GM19240 (cell line): ENCODE measurements around the gene GLIS1.

Experiments used
- DNase-seq: peaks from one replicate; pipeline ENCODE4 v3.0.0; 2011; ENCODE audit warnings: low spot score; ENCODE audit not compliant: insufficient read length

GLIS1 gene

DNA sequence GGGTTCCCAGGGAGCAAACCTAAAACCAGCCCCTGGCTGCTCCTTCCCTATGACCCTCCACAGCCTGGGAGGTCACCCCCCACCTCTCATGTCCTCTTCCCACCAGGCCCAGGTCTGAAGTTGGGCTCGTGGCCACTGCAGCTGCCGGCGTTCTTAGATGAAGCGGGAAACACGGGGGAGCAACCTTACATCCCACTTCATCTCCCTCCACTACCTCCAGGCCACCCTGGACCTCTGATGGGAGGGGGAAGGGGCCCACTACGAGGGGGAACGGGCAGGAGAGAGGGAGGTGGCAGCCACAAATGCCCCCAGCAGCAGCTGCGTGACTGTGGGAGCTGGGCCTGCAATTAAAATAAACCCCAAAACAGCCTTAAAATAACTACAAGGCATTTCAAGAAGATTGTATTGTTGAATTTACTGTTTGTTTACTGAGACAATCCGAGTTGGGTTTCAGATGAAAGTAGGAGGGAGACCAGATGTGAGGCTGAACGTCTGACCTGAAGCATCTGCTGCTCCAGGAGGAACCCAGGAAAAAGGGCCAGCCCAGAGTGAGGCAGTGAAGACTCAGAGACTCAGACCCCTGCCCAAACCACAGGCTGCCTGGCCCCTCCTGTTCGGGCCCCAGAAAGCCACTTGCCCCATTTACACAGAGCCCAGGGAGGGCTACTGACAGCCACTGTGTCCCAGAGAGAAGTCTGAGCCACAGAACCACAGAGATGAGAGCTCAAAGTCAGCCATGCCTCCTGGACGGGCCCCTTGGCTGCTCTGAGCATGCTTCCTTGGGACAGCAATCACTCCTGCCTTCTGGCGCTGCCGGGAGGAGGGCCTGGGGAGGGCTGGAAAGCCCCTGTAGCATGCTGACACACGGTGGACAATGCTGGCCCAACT lies 59.8 kb downstream of the GLIS1 start:
- no peak for DNase-seq

DNA sequence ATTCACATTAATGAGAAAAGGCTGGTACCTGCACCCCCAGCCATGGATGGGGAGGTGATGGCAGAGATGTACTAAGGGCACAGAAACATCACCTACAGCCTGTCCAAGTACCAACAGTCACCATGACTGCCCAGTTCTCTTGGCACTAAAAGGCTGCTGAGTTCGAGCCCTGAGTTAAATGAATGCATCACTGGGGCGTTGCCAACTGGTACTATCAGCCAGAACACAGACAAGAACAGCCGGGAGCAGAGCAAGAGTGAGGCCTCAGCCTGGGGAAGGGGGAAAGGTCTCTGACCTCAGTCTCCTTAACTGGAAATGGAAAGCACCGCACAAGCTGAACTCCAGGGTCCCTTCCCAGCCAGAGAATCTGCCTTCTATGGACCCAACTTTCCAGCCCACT lies 60.5 kb downstream of the GLIS1 start:
- DNase-seq, result no peak

DNA sequence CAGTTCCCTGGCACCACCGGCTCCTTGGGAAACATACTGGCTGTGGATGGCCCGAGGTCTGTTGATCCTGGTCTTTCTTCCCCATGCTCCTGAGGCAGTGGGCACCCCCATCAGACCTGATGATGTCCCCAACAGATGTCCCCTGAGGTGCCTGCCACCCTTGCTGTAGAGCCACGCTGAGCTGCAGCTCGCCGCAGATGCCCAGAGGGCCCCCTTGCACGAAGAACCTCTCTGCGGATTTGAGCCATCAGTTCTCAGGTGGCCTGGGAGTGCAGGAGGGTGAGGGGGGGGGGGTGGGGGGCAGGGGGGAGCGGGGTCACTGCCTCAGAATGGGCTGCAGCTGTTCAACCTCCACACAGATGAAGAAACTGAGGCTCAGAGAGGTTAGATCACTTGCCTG lies 60.9 kb downstream of the GLIS1 start:
- no peak for DNase-seq

DNA sequence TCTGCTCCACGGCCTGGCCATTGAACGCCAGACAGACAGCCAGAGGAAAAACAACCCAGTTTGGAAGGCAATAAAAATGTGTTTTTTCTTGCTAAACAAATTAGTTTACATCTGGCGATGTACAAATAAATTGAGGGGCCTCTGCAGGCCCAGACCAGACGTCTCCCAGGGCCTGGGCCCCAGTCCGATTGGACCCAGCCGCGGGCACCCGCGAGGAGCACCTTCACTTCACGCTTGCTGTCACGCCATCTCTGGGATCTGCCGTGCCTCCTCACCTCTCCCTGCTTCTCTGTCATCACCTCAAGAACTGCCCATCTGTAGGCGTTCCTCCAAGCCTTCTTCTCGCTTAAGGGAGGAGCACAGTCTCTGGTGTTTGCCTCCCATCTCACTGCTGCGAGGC lies 61.5 kb downstream of the GLIS1 start:
- no peak for DNase-seq

DNA sequence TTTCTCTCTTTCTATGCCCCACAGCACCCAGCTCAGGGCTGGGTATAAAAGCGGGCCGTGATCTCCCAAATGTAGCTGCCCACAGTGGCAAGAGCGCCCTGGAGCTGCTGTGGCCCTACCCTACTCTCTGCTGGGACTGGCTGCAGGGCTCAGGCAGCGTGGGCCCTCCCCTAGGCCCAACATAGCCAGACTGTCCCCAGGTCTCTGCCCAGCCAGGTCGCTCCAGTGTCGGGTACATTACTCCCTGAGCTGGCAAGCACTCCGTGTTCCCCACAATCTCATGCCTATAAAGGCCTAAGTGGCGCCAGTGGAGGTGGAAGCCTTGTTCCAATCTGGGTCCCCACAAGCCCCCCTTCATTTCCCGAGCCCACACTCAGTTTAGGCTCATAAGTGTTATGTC lies 66.2 kb downstream of the GLIS1 start:
- DNase-seq, result no peak

DNA sequence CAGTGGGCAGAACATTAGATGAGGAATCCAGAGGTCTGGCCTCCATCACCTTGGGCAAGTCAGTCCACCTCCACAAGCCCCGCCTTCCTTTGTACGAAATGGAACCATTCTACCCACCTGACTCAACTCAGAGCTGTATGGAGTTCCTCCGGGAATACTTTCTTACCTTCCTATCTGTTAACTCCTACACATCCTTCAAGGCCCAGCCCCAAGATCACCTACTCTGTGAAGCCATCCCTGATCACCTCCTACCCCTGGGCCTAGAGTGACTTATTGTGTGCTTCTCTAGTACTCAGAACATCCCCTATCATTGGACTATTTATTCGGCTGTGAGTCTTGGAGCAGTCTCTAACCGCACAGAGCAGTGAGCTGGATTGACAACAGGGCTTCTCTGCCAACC lies 66.7 kb downstream of the GLIS1 start:
- DNase-seq, result no peak

DNA sequence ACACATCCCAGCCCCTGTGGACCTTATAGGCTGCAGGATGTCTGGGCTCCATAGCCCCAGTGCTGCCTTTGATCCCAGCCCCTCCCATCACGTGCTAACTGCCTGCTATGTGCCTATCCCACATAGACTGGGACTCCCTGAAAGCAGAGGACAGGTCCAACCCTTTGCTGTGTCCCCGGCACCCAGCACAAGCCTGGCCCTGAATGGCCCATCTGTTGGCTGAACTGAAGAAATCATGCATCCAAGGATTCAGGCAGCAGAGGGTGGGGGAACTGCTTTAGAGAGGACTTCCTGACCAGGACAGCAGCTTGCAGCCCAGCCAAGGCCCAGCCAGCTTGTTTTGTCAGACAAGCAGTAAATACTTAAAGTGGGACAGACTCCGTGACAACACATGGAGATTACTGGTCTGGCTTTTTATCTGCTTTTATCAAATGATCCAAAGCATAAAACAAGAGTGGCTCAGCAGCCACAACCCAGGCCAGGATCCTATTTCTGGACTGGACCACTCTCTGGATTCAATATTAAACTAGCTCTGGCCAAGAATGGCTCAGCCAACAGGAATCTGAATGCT lies 69.3 kb downstream of the GLIS1 start:
- DNase-seq, result no peak

DNA sequence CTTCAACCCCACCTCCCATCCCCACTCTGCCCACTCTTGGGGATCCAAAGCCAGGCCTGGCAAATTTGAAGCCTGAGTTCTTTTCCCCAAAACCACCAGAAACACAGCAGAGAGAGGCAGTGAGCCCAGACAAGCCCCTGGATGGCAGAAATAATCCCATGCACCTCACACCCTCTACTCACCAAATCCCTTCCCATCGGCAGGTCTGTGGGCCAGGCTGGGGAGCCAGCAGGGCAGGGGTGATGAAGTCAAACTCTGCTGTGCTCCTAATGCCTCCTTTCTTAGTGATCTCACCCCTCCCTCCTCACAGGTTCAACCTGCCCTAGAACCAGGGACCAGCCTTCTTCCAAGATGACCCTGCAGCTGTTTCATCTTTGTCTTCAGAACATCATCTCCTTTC lies 72.4 kb downstream of the GLIS1 start:
- no peak for DNase-seq

DNA sequence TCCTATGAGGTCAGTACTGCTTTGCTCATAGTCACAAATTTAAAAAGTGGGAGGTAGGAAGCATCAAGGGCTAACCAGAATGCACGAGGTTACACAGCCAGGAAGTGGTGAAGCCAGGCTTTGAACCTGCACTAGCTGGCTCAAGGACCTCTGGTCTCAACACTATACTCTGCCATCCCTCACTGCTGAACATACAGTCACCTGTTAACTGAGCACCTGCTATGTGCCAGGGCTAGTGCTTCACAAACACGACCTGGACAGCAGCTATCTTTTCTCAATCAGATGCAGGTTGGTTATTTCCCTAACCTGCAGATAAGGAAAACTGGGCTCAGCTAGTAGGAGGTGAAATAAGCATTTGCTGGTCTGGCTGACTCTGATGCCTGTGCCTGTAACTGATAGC lies 73.0 kb downstream of the GLIS1 start:
- DNase-seq, result no peak

DNA sequence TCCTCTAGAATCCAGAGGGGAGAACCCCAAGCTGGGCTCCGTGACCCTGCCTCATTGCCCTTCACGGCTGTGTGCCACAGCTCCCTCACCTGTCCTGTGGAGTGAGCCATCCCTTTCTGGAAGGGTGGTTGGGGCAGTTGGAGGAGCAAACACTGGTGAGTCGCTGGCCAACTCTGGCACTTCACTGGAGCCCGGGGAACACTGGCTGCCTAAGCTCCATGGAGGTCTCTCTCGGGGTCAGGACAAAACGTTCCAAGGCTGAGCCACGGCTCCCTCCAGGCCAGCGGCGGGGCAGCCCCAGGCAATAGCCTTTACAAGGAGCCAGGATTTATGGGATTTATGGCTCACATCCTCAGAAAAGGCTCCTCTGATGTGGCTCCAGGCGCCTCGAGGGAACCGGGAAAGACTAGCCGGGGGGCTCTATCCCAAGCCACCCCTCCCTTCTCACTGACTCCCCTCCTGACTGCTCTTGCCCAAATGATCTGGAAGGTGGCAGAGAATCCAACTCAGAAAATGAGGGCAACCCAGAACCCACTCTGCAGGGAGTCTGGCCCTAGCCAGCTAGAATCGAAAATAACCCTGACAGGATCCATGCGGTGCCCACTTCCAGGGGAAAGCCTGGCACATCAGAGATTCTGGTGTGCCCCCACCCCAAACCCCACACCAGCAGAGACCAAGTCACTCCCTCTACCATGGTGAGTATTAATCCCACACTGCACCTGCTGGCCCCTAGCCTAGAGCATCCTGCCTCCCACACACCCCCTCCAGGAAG lies 75.2 kb downstream of the GLIS1 start:
- DNase-seq, result no peak

DNA sequence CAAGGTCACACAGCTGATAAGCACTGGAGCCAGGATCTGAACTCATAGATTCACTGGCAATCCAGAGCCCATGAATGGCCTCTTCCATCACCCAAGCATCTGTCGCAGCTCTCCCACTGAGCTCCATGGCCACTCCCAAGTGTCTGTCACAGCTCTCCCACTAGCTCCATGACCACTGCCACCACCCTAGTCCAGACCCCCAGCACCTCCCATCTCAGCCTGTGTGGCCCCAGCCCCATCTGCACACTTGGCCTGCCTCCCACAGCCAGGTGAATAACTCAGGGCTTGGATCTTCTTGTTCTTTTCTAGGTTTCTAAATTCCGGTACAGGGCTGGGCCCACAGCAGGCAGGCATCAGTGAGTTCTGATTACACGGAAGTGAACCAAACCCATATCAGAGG lies 76.0 kb downstream of the GLIS1 start:
- DNase-seq, result no peak

DNA sequence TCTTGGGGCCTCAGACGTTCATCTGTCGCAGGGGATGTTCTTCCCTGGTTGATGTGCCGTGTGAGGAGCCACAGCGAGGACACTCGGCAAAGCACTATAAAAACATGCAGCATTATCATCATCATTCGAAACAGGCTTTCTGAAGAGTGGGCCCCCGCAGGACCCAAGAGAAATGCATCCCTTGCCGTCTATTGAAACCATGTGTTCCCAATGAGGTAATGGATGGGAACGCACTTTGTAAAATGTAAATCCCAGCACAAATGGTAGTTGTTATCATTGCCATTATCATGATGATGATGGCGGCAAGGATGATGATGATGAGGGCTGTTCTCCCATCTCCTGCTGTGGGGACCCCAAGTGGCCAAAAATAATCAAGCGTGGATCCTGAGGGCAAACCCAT lies 76.8 kb downstream of the GLIS1 start:
- DNase-seq, result no peak

DNA sequence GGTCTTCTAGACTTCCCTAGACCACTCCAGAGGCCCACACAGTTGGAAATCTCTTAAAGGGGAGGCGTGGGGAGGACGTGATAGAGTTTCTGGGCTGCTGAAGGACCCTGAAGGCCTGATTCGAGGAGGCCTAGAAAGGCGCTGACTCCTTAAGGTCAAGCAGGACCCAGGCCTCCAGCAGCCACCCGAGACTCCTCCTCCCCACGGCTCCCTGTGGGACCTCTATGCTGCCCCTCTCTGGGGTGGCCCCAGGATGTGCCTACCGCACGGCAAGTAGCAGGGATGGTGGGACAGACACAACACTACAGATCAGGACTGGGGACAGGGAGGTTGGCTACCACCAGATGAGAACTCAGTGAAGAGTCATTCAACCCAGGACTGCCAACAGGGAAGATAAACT lies 77.5 kb downstream of the GLIS1 start:
- no peak for DNase-seq

DNA sequence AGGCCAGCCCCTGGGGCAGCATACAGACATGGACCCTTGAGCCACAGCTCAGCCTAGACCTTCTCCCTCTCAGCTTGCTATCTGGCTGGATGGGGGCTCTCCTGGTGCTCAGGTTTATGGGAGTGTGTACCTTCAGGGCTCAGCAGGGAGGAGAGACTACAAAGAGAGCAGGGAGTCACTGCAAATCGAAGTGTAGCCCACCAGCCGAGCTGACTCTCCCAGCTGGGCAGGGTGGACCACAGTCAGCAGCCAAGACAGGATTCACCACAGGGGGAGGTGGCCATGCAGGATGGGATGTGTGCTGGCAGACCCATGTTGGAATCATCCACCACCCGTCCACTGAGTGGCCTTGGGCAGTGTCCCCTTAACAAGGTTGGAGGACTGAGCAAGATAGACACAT lies 78.3 kb downstream of the GLIS1 start:
- no peak for DNase-seq

DNA sequence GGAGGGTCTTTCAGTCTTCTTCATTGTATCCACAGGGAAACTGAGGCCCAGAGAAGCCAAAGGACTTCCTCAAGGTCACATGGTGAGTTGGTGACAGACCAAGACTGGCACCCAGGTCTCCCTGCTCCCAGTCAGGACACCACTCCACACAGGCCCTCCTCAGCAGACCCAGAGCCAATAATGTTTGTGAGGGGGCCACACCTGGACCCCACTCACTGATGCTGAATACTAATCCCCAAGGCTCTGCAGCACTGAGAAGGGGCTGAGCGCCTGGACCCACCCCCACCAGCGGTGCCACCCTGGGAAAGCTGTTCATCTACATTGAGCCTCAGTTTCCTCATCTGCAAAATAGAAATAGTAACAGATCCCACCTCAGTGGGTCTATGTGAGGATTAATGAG lies 79.5 kb downstream of the GLIS1 start:
- no peak for DNase-seq

DNA sequence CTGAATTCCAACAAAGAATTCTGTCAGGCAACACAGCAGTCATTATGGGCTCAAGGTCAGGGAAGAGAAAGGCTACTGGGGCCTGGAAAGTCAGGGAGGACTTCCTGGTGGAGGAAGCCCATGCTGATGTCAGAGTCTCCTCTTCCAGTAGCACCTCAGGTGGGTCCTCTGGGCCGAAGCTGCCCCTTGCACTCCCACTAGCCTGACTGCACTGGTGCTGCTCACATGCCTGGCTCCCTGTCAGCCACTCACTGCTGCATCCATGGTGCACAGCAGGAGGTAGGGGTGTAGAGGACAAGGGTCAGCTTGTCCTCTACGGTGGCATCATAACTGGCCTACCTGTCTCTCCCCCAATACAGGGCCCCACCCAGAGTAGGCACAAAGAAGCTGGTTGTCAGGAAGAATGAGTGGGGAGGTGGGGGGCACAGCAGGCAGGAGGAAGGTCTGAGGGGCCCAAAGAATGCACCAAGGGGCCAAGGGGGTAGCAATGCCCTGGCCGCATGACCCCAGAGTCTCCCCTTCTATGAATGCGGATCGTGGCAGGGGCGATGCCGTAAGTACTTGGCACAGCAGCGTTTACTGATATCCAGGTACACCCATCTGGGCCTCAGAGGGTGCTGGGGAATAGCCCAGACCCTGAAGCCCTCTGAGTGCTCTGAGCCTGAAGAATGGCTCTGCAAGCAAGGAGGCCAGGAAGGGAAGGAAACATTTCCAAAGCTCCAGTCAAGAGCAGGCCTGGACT lies 80.3 kb downstream of the GLIS1 start:
- no peak for DNase-seq

DNA sequence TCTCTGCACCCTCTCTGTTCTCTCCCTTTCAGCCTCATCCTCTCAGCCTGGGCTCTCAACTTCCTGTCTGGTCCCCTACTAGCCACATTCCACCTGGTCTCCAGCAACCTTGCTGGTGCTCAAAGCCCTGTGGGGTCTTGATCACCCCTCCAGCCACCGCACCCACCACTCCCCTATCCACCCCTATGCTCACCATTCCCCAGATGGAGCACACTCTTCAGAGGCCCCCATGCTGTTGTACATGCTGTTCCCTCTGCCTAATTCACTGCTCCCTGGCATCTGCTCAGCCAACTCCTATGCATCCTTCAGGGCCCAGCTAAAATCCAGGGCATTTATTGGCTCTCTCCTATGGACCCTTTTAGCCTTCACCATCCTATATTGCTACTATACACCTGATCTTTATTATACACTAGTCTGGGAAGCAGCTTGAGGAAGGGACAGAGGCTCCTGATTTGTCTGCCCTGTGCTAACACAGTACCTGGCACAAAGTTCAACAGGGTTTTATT lies 81.0 kb downstream of the GLIS1 start:
- DNase-seq, result no peak

DNA sequence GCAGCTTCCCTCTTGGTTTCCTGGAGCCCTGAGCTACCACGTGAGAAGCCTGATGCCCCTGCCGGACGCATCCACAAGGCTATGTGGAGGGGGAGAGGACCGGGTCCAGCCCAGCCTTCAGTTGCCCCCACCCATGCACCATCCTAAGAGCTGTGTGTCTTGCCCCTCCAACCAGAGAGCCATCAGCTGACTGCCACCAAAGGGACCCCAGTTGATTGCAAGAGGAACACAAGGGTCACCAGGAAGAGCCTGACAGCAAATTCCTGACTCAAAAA lies 81.5 kb downstream of the GLIS1 start:
- DNase-seq, result no peak

DNA sequence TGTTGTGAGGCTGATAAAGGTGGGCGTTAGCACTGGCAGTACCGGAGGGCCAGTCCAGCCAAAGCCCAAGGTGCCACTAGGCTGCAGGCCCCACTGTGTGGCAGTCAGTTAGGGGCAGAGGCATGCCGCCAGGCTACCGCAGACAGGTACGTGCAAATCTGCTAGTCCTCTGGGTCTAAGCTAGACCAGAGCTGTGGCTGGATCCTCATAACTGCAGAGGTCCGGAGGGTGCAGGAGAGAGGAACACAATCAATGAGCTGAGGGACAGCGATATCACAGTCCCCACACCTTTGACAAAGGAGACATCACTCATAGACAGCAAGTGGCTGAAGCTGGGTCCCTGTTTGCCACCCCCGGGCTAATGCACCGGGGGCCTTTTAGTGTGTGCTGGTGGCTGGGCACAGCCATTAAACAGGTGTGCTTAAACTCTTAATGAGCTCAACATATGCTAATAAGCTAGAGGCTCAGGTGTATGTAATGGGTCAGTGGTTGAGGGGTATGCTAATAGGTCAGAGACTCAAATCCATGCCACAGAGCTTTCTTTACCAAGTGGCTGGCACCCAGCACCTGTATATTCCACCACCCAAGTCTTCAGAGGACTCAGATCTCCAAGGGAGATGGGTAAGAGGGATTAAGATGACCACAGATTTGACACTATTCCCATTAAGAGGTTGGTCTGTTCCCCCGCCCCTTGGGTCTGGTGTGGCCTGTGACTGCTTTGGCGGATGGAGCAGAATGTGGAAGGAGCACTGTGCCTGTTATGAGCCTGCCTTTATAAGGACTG lies 82.0 kb downstream of the GLIS1 start:
- DNase-seq, result no peak

DNA sequence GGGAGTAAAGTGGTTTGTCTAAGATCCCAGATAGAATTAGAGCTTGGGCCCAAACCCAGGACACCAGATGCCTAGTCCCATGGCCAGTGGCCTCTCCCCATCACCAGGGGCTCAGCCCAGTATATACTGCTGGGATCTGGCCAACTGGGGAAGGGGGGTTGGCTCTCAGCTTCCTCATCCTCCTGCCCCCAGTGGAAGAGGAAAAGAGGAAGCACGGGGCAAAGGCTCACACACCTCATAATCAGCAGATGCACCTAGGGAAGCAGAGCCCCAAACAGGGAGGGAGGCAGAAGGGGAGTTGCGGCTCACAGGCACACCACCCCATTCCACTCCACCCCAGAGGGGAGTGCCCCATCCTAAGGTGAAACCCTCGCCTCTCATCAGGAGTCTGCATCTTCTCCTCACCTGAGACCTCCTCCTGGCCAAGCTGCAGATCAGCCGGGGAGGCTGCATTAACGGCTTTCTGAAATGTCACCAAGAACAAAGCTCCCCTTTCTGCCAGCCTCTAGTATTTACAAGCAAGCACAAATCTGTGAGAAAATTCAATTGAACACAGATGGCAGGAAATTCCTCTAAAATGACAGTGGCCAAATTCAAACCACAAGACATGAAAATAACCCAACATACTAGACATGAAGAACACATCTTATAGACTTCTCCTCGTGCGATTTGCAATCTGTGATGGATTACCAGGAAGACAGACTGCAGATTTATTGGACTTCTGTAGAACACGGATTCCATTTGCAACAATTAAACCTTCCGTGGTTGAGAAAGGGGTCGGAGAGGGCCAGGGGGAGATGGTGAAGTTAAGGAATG lies 82.8 kb downstream of the GLIS1 start:
- DNase-seq, result no peak
